Activated CD8-positive, alpha-beta memory T cell treated with anti-CD3 and anti-CD28 coated beads for 1 hour (primary cell): ENCODE data around the gene RAB18.
"Not testable (repeated sequence)": the region's sequence is repeated elsewhere in the genome, so short reads cannot be mapped to it uniquely, and the experiment has no call there.

Source experiments
- DNase-seq, 2 donors: peaks; one replicate each; pipeline ENCODE4 v3.0.0-alpha.2; 2020; ENCODE audit warnings: low read depth in 1 of 2; ENCODE audit errors: extremely low read depth in 1 of 2

RAB18 gene

GRCh38 chr10:27504808-27505460 is 830 bp downstream of the RAB18 start:
- DNase-seq: no peak

DNA sequence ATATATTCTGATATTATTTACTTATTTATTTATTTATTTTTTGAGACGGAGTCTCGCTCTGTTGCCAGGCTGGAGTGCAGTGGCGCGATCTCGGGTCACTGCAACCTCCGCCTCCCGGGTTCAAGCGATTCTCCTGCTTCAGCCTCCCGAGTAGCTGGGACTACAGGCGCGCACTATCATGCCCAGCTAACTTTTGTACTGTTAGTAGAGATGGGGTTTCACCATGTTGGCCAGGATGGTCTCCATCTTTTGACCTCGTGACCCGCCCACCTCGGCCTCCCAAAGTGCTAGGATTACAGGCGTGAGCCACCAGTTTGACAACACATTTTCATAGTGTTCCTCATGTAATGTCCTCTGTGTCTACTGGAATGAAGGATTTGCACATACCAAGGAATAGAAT is 1.4 kb downstream of the RAB18 start:
- DNase-seq: not testable (repeated sequence)

GRCh38 chr10:27506280-27506679 is 2.2 kb downstream of the RAB18 start:
- DNase-seq: no peak

GRCh38 chr10:27512548-27512947 is 8.4 kb downstream of the RAB18 start:
- DNase-seq: no peak

DNA sequence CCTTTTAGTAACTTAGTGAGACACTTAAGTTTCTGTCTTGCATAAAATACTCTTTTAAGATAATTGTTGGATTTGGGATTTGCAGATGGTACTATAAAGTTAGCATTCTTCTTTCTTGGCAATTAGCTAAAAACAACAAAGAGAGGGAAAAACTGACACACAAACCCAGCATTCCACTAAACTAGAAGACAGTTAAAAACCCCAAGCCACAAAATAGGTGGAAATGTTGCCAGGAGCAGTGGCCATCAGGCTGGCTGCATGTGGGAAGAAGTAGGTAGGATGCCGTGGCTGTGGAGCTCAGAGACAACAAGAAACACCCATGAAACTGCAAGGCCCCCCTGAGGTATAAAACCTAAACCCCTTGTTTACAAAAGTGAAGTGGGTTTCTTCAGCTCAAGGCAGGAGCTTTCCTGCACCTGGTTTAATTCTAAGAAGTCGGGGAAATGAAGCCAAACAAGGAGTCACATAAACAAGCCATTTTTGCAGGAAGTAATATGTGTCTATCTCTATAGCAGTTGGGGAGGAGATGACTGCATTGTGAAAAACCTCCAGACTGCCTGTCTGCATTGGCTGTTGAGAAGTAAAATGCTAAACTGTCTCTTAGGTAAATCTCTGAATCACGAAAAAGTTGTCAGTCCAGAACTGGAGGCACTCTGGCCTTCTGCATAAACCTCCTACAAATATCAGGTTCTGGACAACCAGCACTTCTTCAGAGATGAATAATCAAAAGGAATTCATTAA is 9.5 kb downstream of the RAB18 start:
- DNase-seq: no peak

DNA sequence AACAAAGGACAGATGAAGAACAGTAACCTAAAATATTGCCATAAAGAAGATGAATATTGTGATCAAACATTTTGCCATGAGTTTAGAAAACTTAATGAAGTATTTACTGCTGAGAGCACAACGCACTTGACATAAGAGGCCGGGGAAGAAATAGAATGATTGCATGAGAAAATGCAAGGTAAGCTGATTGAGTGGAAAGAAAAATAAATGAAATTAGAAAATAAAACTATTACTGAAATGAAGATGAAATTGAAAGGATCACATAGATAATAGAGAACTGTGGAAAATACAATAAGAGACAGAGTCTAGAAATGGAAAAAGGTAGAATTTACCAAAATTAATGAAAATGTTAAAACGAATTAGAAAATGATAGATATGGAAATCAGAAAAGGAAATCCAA is 10.1 kb downstream of the RAB18 start:
- DNase-seq: no peak

DNA sequence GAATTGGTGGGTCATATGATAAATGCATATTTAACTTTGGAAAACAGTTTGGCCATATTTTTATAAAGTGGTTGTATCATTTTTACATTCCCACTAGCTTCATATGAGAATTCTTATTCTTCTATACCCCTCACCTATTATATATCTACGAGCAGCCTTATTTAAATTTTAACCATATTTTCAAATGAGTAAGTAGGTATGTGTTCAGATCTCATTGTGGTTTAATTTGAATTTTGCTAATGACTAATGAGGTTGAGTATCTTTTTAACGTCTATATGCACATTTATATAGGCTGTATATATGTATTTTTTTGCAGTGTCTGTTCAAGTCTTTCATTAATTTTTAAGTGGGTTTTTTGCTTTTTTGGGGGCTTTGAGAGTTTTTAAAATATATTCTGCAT is 14.2 kb downstream of the RAB18 start:
- no peak for DNase-seq

GRCh38 chr10:27525819-27526218 is 21.7 kb downstream of the RAB18 start:
- no peak for DNase-seq

GRCh38 chr10:27526242-27526641 is 22.1 kb downstream of the RAB18 start:
- no peak for DNase-seq

GRCh38 chr10:27527666-27528295 is 23.7 kb downstream of the RAB18 start:
- DNase-seq: no peak

DNA sequence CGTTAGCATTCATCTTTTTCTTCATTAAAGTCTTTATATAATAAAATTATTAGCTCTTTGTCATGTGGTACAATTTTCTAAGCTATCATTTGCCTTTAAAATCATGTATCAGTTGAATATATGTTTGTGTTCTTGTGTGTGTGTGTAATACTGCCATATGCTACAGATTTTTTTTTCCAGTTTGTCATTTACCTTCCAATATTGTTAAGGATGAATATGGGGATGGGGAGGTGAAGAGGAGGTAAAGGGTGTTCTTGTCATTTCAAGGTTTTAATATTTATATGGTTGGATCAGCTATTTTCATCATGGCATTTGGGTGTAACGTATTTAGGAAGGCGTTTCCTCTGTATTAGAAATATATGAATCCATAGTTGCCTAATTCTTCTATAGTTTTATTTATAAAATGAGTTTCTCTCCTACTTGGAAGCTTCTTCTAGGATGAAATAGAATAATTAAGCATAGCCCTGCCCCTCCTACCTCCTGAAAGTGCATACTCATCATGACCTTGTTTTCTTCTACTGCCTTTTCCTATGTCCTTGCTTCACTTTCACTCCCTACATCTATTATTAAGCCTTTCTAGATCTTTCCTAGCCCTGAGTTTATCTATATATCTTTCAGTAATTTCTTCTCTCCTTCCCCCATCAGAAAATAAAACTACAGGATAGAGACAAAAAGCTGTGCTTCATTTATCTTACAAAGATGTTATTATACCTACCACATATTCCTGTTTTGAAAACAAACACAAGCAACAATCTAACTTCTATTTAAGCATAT is 25.1 kb downstream of the RAB18 start:
- DNase-seq: no peak

- no peak for DNase-seq
Observed at GRCh38 chr10:27530477-27530876, 26.4 kb downstream of the RAB18 start.

- no peak for DNase-seq
Observed at GRCh38 chr10:27531336-27531847, 27.3 kb downstream of the RAB18 start.

DNA sequence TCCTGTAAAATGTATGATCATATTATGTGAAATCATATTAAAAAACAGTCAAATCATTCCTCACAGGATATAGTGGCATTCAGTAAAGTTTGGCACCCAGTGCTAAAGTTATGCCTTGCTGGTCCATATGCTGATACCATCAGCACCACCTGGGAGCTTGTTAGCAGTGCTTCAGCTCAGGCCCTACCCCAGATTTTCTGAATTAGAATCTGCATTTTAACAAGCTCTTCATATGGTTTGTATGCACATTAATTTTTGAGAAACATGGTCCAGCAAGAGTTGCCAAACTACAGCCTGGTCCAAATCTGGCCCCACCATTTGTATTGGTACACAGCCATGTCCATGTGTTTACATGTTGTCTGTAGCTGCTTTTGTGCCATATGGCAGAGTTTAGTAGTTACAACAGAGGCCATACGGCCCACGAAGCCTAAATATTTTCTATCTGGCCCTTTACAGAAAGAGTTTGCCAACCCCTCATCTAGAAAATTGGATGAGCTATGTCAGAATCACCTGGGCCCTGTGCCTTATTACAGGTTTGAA is 30.1 kb downstream of the RAB18 start:
- DNase-seq: no peak

DNA sequence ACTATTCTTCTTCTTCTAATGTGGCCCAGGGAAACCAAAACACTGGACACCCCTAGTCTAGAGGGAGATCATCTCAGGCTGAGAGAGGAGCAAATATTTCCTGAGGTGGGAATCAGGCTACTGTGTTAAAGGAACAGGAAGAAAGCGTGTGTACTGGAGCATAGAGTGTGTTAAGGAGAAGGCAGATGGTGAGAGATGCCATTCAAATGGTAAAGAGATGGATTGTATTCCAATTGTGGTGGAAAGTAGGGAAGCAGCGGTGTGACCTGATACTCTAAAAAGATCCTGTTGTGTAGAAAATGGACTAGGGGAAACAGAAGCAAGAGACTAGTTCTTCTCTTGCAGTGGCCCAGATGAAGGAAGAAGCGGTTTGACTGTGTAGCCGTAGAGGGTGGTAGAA is 31.2 kb downstream of the RAB18 start:
- DNase-seq: no peak

GRCh38 chr10:27536437-27536836 is 32.3 kb downstream of the RAB18 start:
- no peak for DNase-seq

DNA sequence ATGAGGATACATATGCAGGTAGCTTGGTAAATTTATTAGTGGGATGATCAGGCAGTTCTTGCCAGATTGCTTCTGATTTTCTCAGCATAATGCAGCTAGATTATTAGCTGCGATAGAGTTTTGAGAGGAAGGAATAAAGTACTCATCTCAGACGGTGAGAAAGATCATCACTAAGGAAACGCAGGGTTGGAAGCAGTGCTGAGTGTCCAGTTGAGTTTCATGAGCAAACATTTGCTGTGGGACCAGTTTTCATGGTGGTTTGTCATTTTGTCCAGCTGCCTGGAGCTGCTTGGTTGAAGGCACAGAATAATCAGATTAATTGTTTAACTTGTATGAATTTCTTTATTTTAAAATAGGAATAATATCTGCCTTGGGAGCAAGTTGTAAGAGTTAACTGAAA is 33.1 kb downstream of the RAB18 start:
- no peak for DNase-seq

- DNase-seq: no peak
Observed at GRCh38 chr10:27537787-27538186, 33.7 kb downstream of the RAB18 start.

GRCh38 chr10:27540672-27541071 is 36.6 kb downstream of the RAB18 start:
- no peak for DNase-seq

- DNase-seq: no peak
Observed at GRCh38 chr10:27541796-27542729, 38.0 kb downstream of the RAB18 start.
